Stimulated activated CD4-positive, alpha-beta T cell treated with anti-CD3 and anti-CD28 coated beads, Interleukin-2, amount 100 ng/mL, for 48 hours (primary cell): ENCODE data around the gene FAM131A.
A peak's percentile ranks its signal among the peaks of the same experiment; 100 is the strongest.

Source experiments
- DNase-seq, 2 donors: peaks; one replicate each; pipeline ENCODE4 v3.0.0-alpha.2; 2020

Gene FAM131A

DNA sequence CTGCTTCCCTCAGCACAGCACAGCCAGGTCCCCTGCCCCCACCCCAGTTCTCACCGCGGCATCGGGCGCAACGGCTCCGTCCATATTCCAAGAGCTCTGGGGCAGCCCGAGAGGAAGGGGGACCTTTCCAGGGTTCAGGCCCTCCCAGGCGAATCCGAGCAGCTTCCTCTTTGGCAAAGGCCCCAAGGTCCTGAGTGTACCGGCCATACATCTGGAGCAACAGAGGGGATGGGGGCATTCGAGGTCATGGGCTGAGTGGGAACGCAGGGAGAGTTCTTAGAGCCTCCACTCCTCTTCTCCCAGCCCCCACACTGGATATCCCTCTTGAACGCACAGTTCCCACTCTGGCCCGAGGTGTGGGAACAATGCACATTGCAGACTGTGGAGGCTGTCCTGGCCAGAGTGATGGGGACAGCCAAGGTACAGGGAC is 21.5 kb downstream of the FAM131A start:
- no peak for DNase-seq

DNA sequence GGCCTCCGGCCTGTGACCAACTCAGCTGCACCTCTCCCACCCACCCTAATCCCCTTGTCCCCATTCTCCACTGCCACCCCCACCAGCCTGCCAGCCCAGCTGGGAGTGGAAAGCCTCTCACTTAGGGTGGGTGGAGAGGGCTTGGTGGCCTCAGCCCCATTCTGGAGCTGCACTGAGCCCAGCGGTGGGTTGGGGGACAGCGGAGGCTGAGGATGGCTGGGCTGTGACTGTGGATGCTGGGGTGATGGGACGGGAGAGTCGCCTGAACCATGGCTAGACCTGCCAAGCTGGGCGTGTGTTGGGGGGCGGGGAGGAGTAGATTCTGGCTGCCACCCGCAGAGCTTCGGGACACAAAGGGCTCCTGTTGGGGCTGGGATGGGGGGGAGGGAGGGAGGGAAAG is 22.2 kb downstream of the FAM131A start:
- no peak for DNase-seq

DNA sequence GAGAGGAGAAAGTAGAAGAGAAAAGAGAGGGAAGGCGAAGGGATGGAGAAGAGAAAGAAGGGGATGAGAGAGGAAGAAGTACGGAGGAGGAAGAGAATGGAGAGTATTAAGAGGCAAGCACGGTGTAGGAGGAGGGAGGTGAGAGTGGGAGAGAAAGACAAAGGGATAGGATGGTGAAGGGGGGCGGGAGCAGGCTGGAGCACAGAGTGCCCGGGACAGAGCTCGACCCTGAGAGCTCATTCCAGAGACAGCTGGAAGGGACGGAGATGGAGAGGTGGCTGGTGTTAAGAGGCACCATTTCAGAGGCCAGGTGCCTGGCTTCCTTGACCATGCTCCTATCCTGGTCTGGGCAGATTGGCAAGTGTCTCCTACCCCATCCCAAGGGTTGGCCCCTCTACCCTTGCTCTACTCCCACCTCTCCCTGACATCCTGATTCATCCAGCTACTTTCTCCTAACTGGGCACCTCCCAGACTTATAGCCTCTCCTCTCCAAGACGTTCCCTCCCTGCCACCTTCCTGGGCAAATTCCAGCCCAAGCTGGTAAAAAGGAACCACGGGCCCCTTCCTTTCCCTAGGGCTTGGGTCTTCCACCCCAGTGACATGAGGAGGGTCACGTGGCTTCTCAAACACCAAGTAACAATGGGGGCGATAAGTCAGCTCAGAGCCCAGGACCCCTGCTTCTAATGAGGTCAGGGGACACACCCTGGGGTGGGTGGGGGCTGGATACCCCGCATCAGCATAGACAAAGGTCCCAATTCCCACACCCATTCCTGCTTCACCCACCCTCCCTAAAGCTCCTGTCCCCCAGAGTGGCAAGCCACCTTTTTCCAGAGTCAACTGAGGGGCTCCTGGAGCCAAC is 22.9 kb downstream of the FAM131A start:
- no peak for DNase-seq

DNA sequence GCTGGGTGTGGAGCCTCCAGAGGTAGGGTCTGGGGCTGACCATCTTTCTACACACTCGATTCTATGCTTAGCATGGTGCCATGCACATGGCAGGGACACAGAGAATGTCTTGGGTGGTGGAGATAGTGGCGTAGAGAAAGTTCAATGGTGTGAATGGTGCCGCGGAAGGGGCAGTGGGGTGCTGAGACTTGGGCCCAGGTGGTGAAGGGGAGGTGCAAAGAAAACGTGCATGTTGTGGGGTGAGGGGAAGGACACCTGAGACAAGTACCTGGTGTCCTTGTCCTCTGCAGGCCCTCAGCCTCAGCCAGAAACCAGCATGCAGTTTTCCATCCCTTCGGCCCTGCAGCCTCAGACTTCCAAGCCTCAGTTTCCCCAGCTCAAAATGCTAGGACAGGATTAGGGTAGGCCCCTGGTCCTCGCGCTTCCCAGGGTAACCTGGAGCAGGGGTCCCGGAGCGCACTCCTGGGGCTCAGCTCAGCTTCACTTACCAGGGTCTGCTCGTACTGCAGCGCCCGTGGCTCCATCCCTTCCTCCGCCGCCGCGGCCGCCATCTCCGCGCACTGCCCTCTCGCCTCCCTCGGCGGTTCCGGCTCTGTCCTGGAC is 23.6 kb downstream of the FAM131A start:
- DNase-seq = no peak

DNA sequence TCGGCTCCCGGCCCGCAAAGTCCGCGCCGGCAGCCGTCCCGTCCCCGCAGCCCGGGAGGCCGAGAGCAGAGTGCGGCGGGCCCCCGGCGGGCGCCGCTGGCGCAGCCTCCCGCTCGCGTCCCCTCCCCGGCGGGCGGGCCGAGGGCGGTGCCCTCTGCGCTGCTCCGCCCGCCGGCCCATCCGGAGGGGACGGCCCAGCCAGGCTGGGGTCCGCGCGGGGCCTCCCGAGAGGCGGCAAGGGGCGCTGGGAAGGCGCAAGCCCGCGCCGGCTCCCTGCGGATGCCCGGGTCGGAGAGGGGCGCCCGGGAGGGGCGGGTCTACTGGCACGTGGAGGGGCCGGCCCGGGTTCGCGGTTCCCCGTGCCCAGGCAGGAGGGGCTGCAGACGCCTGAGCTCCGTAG is 24.1 kb downstream of the FAM131A start, which contains the start of the genes CLCN2 and POLR2H:
TSS of gene CLCN2 (minus strand) at position 74 of the 400 bp plus-strand sequence. CDS start 126 bp downstream, outside the sequence.
TSS of gene POLR2H (plus strand) at position 179 of the 400 bp plus-strand sequence. CDS start 1,783 bp downstream, outside the sequence.
- DNase-seq = peak; percentile 25 to 43

DNA sequence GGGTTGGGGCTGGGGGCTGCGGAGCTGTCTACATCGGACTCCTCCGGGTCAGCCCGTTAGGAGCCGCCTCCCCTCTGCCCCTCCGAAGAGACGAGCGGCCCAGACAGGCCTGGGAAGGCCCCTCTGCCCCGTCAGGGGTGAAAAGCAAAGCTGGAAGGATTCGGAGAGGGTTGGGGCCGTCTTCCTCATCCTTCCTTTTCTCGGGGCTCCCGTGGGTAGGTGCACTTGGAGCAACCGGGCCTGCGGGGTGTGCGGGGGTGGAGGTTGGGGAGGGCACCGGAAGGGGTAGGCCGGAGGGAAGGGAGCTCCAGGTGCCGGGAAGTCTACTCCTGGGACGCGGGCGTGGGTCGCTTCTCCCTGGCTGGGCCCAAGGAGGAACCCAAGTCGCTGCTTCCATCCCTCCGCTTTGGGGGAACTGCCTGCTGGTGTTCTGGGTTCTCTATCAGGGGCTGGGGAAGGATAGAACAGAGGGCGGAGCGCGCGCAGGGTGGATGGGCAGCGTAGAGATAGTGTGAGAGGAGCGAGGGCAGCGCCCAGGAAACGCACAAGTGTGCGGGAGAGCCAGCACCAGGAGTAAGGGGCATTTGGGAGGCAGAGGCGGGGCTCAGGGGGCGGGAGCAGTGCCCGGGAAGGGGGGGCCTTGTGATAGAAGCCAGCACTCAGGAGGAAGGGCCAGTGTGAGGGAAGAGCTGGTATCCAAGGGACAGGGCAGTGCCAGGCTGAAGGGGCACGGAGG is 24.7 kb downstream of the FAM131A start:
- peak; percentile 27 to 44 for DNase-seq

DNA sequence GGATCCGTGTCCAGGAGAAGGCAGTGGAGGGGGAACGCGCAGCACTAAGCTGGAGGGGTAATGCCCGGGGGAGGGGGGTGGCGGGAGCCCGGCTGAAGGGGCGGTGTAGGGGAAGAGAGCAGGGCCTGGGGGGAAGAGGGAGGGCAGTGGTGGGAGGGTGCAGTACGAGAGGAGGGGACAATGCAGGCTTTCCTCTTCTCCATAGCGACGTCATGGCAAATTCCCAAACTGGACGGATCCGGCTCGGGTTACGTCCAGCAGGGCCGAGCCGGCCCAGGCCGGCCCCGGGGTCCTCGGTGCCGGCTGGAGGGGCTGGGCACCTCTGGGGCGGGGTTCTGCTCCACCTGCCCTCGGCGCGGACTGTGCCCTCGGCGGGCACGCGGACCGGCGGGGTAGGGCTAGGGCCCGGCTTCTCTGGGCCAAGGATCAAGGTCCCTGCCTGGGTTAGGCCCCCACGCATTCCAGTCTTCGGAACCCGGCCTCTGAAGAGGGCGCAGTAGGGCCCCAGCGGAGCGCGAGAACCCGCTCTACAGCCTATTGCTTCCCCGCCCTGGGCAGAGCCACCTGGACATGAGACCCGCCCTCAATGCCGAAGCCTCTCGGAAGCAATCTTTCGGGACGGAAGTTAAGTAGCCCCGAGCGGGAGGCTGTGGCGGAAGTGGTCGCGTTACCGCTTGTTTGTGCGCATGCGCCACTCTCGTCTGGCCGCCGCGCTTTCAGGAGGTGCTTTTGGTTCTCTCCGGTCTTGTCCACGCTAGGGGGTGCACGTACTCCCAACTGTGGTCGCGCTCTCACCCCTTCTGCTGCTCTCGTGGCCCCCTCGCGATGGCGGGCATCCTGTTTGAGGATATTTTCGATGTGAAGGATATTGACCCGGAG is 25.5 kb downstream of the FAM131A start:
- peak; percentile 94 to 95 for DNase-seq

DNA sequence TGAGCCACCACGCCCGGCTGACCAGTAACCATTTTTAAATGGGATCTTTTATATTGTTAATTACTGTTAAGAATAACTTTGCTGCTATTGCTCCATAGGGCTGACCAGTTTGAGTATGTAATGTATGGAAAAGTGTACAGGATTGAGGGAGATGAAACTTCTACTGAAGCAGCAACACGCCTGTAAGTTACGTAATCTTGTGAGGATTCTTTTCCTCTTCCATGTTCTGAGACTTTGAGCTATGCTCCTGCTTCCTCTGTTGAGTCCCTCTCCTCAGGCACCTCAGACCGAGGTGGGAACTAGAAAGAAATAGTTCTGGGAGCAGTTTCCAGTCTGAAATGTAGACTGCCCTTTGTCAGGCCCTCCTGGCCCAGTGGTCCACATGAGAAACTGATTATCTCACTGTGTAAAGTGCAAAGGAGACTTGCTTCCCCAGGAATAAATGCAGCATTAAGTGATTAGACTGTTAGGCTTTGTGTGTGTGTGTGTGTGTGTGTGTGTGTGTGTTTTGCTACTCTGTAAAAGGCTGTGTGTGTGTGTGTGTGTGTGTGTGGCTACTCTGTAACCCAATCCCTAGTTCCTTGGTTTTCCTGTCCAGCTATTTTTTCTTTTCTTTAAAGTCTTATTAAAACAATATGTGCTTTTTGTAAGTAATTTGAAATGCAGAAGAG is 29.4 kb downstream of the FAM131A start:
- no peak for DNase-seq

DNA sequence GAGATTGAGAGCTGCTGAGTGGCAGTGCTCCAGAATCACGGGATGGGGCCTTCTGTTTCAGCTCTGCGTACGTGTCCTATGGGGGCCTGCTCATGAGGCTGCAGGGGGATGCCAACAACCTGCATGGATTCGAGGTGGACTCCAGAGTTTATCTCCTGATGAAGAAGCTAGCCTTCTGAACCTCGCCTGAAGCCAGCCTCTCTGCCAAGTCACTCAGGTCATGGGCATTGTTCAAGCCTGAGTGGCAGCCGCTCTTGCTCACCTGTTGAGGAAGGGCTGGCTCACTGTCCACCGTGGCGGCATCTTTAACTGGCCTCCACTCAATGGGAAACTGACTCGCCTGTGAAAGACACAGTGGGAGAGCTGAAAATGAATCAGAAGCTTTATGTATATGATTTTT is 30.7 kb downstream of the FAM131A start:
- DNase-seq = no peak

DNA sequence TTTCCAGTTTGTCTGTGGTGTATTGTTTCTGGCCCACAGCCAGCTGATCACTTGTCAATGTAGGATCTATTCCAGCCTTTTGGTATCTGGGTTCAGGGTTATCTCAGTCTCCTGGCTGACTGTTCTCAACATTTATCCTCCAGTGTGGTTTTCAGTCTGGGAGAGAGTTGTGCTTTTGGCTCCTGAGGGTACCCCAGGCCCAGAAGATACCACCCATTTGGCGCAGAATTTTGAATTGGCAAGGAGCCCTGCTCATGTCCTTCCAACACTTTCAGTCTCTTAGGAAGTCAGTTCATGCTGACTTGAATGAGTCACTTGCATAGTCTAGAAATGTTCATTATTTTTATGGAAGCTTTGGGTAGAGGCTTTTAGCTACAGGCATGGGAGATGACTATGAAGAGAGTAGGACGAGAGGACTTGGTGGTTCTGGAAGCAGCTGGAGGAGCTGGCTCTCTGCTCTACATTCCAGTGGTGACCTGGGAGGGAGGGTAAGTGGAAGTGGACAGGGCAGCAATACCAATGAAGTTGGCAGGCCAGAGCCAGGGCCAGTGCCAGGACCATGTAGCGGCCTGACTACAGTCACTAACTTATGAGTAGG is 31.3 kb downstream of the FAM131A start:
- no peak for DNase-seq

DNA sequence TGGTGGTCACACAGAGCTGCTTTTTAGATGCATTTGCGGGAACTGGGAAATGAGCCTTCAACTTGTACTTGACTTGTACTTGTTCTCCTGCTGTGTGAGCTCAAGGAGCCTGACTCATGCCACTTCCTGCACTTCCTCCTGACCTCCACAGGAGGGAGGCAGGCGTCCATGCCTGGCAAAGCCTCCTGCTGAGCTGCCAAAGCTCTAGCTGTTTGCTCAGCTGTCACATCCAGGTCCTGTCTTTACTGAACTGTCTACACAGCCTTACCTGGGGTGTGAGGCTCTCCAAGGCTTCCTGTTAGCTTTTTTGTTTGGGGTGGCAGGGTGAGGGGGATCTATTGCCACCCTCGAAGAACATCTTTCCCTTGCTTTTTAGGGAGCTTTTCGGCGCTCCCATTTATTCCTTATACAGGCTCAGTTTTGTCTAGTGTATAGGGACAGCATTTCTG is 34.2 kb downstream of the FAM131A start:
- DNase-seq = peak; percentile 42 to 50

DNA sequence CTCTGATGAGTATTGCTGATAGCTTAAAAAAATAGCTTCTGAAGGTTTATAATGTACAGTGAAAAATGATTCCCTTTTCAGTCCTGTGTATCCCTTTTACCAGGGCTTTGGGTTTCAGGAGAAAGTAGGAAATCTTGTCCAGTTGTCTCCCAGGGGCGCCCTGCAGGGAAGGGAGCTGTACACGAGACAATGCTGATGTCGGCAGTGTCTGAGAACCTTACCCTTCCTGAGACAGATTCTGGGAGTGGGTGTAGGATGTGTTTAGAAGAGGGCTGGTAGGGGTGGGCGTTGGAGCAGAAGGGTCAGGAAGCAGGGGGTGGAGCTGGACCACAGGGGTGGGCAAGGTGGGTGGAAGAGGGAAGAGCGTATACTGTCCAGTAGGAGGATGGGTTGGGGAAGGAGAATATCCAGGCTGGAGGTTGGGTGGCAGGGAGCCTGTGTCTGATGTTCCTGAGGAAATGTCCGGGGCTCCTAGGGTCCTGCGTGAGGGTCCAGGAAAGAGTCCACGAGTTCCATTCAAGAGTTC is 35.0 kb downstream of the FAM131A start:
- no peak for DNase-seq

DNA sequence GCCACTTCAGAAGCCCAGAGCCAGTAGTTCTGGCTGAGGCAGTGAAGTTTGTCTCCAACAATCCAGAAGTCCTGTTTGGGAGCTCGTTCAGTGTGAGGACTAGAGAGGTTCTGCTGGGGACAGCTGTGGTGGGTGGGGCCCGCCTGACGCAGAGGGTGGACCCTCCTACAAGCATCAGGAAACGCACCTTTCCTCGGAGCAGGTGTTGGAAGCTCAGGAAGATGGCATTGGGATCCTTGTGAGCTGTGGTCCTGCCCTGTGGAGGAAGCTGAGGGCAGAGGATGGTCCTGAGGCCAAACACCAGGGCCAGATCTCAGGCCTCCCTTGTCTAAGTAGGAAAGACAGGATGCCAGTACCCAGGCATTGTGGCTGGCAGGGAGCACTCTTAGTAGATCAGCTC is 35.5 kb downstream of the FAM131A start:
- DNase-seq = no peak

DNA sequence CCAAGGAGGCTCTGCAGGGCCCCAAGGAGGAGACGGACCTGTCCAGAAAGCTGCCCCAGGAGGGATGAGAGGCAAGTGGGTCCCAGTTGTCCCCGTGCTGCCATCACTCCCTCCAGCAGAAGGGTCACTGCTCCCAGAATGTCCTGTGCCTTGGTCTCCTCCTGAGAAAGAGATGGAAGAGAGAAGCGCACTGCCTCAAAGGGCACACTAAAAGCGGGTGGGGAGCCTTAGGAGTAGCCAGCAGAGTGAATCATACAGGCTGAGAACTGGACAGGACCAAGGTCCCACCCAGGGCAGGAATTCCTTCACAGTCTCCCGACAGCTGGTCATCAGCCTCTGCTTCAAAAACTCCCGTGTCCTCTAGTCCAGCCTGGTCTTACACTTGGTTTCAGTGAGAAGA is 36.0 kb downstream of the FAM131A start:
- no peak for DNase-seq

DNA sequence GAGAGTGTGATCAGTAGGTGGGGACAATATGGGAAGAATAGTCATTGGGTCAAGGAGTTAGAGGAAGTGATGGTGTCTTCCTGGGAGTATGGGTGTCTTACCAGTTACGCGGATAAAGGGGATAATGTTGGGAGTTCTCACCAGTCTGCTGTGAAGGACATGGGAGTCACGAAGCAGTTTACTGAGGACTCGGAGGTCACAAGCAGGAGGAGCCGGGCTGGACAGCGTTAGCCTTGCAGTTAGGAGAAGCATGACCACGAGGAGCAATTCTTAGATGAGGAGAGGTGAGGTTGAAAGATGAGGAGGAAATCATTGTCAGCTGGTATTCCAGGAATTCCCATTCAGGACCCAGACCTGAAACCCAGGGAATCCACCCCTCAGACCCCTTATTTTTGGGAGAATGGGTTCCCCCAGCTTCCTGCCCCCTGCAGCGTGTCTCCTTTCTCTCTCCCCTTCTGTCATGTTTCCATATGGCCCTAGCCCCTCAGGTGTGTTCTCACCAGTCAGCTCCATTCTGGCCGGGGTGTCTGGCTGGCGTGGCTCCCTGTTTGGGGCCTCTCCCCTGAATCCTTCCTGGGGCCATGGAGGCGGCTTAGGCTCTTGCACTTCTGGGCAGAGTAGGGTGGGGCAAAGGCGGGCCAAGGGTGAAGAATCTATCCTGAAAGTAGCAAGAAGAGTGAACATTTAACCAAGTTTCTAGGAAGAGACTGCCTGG is 38.5 kb downstream of the FAM131A start:
- no peak for DNase-seq

DNA sequence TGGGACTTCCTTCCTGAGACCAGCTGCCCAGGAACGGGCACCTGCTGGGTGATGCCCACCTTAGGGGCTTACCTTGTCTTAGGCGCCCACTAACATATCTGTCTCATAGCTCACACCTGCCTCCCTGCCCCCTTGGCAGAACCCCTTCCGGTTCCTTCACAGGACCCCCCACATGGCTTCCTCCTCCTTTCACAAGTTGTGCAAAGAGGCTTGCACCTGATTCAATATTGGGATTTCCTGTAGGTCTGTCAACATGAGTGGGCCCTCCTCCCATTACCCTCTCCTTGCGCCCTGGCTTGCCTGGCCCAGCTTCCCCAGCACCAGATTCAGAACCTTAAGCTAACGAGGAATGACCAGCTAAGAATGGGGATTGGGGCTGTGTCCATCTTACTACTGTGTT is 40.0 kb downstream of the FAM131A start:
- no peak for DNase-seq

DNA sequence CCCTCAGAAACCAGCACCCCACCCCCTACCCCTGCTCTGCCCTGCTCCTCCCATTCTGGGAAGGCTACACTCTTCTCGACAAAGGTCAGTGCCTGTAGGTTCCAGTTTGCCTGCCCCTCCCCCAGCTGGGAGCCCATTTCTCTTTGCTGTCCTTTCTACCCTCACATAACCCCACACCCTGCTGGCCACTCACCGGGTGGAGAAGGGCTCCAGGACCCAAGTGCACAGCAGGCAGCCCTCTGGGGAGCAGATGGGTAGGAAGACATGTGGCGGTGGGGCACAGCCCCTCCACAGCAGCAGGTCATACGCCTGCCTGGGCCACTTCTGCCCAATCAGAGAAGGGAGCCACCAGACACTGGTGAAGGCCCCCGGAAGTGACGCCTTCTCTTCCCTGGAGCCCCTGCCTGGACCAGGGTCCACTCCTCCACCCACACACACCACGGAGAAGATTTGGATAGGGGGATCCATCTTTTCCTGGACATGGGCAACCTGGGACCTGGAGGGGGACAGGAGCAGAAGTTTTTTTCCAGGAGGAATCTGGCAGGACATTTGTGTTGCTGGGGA is 40.6 kb downstream of the FAM131A start, which contains the start of gene THPO:
TSS of gene THPO (minus strand) at position 326 of the 564 bp plus-strand sequence. CDS start 1,948 bp downstream, outside the sequence.
- no peak for DNase-seq

DNA sequence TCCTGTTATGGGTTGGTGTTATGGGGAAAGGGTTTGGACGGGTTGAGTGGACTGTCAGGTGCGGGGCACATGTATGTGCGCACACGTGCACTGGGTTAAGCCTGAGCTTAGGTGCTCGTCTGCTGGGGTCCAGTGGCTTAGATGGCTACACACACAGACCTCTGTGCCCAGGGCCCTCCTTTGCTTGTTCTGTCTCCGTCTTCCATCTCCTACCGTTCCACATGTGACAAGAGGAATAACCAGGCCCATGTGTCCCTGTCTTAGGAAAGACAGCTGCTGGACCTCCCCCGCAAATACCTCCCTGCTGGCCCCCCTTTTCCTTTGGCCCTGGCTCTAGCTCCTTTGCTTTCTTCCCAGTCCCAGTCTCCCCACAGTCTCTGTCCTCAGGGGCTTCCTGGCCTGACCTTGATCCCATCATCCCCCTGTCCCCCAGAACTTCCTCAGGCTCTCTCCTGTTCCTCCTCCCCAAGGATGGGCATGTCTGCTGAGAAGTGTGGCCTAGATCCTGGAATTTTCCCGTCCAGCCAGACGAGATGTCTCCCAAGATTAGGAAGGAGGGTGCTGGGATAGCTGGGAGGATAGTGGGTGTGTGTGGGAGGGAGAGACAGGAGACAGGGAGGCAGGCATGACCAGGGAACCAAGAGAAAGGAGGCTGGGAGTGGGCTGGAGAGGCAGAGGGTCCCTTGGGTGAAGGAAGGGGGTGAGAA is 41.4 kb downstream of the FAM131A start:
- DNase-seq = no peak
